Measurements from ENCODE around the gene POLA1.

The POLA1 gene

GRCh38 chrX:24879679-24880078 lies 186.0 kb downstream of the POLA1 start:
- Histone ChIP-seq H3K4me3 (ENCODE audit: severe bottlenecking) (no peak overlapping the region), H3K27me3 (ENCODE audit: insufficient read depth, poor library complexity, severe bottlenecking) (no peaks in the 10 kb centered on the region), H3K9me3 (ENCODE audit: severe bottlenecking) (no peaks in the 10 kb centered on the region), H3K4me1 (ENCODE audit: insufficient read depth, poor library complexity, severe bottlenecking) (no peaks in the 10 kb centered on the region), H3K27ac (ENCODE audit: poor library complexity, severe bottlenecking) (no peak overlapping the region), H3K36me3 (ENCODE audit: low read depth) (no peaks in the 10 kb centered on the region)
- no peak for ATAC-seq (ENCODE audit: low read depth)
- DNase-seq (ENCODE audit: low spot score): no peak
- TF ChIP-seq, protein P1, sequence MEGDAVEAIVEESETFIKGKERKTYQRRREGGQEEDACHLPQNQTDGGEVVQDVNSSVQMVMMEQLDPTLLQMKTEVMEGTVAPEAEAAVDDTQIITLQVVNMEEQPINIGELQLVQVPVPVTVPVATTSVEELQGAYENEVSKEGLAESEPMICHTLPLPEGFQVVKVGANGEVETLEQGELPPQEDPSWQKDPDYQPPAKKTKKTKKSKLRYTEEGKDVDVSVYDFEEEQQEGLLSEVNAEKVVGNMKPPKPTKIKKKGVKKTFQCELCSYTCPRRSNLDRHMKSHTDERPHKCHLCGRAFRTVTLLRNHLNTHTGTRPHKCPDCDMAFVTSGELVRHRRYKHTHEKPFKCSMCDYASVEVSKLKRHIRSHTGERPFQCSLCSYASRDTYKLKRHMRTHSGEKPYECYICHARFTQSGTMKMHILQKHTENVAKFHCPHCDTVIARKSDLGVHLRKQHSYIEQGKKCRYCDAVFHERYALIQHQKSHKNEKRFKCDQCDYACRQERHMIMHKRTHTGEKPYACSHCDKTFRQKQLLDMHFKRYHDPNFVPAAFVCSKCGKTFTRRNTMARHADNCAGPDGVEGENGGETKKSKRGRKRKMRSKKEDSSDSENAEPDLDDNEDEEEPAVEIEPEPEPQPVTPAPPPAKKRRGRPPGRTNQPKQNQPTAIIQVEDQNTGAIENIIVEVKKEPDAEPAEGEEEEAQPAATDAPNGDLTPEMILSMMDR (IDR thresholded peaks at IDR 0.05; ENCODE audit: poor library complexity, severe bottlenecking): no peak

DNA sequence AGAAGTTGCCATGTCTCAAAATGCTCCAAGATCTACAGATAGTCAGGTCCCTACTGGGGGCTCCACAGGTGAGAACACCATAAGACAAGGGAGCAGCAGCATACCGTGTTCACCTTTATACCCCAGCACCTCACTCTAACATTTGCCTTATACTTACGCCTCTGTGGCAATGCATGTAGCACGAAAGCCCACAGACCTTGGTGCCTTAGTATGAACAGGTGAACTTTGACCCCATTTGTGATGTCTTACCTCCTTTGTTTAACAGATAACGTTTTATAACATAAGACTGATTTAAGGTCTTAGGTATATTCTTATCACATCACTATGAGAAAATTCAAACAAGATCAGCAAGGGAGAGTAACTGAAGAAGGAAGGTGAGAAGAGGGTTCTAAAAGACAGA lies 193.2 kb downstream of the POLA1 start:
- TF ChIP-seq, protein P1 (IDR thresholded peaks at IDR 0.05; ENCODE audit: poor library complexity, severe bottlenecking): no peak
- Histone ChIP-seq H3K36me3 (ENCODE audit: low read depth) (peaks cover 12% of the 10 kb centered on the region; the same call in 1 of the 2 replicates), H3K27ac (ENCODE audit: poor library complexity, severe bottlenecking) (no peak overlapping the region), H3K4me3 (ENCODE audit: severe bottlenecking) (no peak overlapping the region), H3K27me3 (ENCODE audit: insufficient read depth, poor library complexity, severe bottlenecking) (no peaks in the 10 kb centered on the region), H3K4me1 (ENCODE audit: insufficient read depth, poor library complexity, severe bottlenecking) (no peaks in the 10 kb centered on the region), H3K9me3 (ENCODE audit: severe bottlenecking) (no peaks in the 10 kb centered on the region)
- ATAC-seq (ENCODE audit: low read depth) (no peak), DNase-seq (ENCODE audit: low spot score) (no peak)

GRCh38 chrX:24890677-24891076 lies 197.0 kb downstream of the POLA1 start:
- DNase-seq (ENCODE audit: low spot score) (no peak), ATAC-seq (ENCODE audit: low read depth) (peak; percentile 57; the same call in 1 of the 3 replicates)
- Histone ChIP-seq H3K27ac (ENCODE audit: poor library complexity, severe bottlenecking) (no peak overlapping the region), H3K36me3 (ENCODE audit: low read depth) (peaks cover 12% of the 10 kb centered on the region; the same call in 1 of the 2 replicates), H3K27me3 (ENCODE audit: insufficient read depth, poor library complexity, severe bottlenecking) (no peaks in the 10 kb centered on the region), H3K9me3 (ENCODE audit: severe bottlenecking) (no peaks in the 10 kb centered on the region), H3K4me1 (ENCODE audit: insufficient read depth, poor library complexity, severe bottlenecking) (no peaks in the 10 kb centered on the region), H3K4me3 (ENCODE audit: severe bottlenecking) (no peak overlapping the region)
- TF ChIP-seq, protein P1 (IDR thresholded peaks at IDR 0.05; ENCODE audit: poor library complexity, severe bottlenecking): no peak

GRCh38 chrX:24899391-24899790 lies 205.7 kb downstream of the POLA1 start:
- ATAC-seq (ENCODE audit: low read depth) (no peak), DNase-seq (ENCODE audit: low spot score) (no peak)
- Histone ChIP-seq H3K27me3 (ENCODE audit: insufficient read depth, poor library complexity, severe bottlenecking) (no peaks in the 10 kb centered on the region), H3K36me3 (ENCODE audit: low read depth) (no peaks in the 10 kb centered on the region), H3K4me1 (ENCODE audit: insufficient read depth, poor library complexity, severe bottlenecking) (no peaks in the 10 kb centered on the region), H3K4me3 (ENCODE audit: severe bottlenecking) (no peak overlapping the region), H3K27ac (ENCODE audit: poor library complexity, severe bottlenecking) (no peak overlapping the region), H3K9me3 (ENCODE audit: severe bottlenecking) (no peaks in the 10 kb centered on the region)
- TF ChIP-seq, protein P1 (IDR thresholded peaks at IDR 0.05; ENCODE audit: poor library complexity, severe bottlenecking): no peak

- no peak for ATAC-seq (ENCODE audit: low read depth)
Observed at GRCh38 chrX:24900234-24900633, 206.5 kb downstream of the POLA1 start.

More at GRCh38 chrX:24900234-24900633, 206.5 kb downstream of the POLA1 start:
- Histone ChIP-seq H3K9me3 (ENCODE audit: severe bottlenecking) (no peaks in the 10 kb centered on the region), H3K27ac (ENCODE audit: poor library complexity, severe bottlenecking) (no peak overlapping the region), H3K36me3 (ENCODE audit: low read depth) (no peaks in the 10 kb centered on the region), H3K4me1 (ENCODE audit: insufficient read depth, poor library complexity, severe bottlenecking) (no peaks in the 10 kb centered on the region), H3K4me3 (ENCODE audit: severe bottlenecking) (no peak overlapping the region), H3K27me3 (ENCODE audit: insufficient read depth, poor library complexity, severe bottlenecking) (no peaks in the 10 kb centered on the region)
- TF ChIP-seq, protein P1 (IDR thresholded peaks at IDR 0.05; ENCODE audit: poor library complexity, severe bottlenecking): no peak
- no peak for DNase-seq (ENCODE audit: low spot score)
